Endothelial cell of umbilical vein (primary cell): ENCODE results near the gene GJB4. TPM values are rescaled to one million over a fixed set of nuclear protein-coding genes. Genes with fewer than 3 reads are reported as not detected.

Experiments
- BruUV-seq: library from RNA; stranded (reverse); fragments of 400-500 nt; replicated peaks from 2 replicates; lab custom pipeline; 2021; lab: Mats Ljungman, UMichigan
- CTCF ChIA-PET: fragments of 300-600, 350-600 bp; sonication (Branson Sonifier 250); formaldehyde crosslinking; loops from one replicate; lab custom pipeline; 2021; ENCODE audit warnings: antibody characterized with exemption, inconsistent platforms; lab: Charles Lee
- POLR2A ChIA-PET: fragments of 300-600, 350-600 bp; sonication (Branson Sonifier 250); formaldehyde crosslinking; loops from one replicate; lab custom pipeline; 2021; ENCODE audit warnings: antibody characterized with exemption, inconsistent platforms; lab: Charles Lee
- DNase-seq: peaks from one replicate; pipeline ENCODE4 v3.0.0-alpha.2; 2011; ENCODE audit warnings: low read depth, low spot score
- FAIRE-seq: peaks from 2 replicates; lab custom pipeline; 2011; peaks lifted over from hg19 to GRCh38; lab: Jason Lieb, UNC
- H2AFZ ChIP-seq: 2 replicates; pipeline ENCODE4 v1.6.0; 2012; ENCODE audit warnings: low read depth, low read length, control low read depth, inconsistent platforms
- H3K27ac ChIP-seq: 2 replicates; pipeline ENCODE4 v1.5.1; 2011; ENCODE audit warnings: low read depth, mild to moderate bottlenecking, control low read depth, low read length, moderate library complexity; ENCODE audit not compliant: insufficient read depth
- H3K27me3 ChIP-seq, 2 experiments: 2 replicates each; pipeline versions ENCODE4 v1.6.0 to v1.6.1; 2011; ENCODE audit warnings: low read length in 2 of 2, mixed read lengths in 1 of 2; ENCODE audit not compliant: control insufficient read depth in 2 of 2, insufficient read depth in 2 of 2
- H3K36me3 ChIP-seq, 2 experiments: 2 replicates in 1 of 2; 3 replicates in 1 of 2; pipeline ENCODE4 v1.5.1; 2011; ENCODE audit warnings: low read length in 2 of 2, mild to moderate bottlenecking in 1 of 2, moderate library complexity in 1 of 2; ENCODE audit not compliant: control insufficient read depth in 2 of 2, insufficient read depth in 2 of 2; ENCODE audit errors: extremely low read depth in 1 of 2
- H3K4me1 ChIP-seq: 3 replicates; pipeline ENCODE4 v1.5.1; 2011; ENCODE audit warnings: mild to moderate bottlenecking, low read length; ENCODE audit not compliant: control insufficient read depth, insufficient read depth; ENCODE audit errors: extremely low read depth
- H3K4me2 ChIP-seq: 2 replicates; pipeline ENCODE4 v1.6.1; 2011; ENCODE audit warnings: low read length, control low read depth, mixed read lengths; ENCODE audit not compliant: insufficient read depth
- H3K4me3 ChIP-seq, 3 experiments: fragments of 200-600 bp in 1 of 3; sonication (generic), shearing (Covaris generic) in 1 of 3; replicated peaks in 1 of 3; 2 replicates each; pipeline ENCODE4 v1.5.1; 2011 to 2016; ENCODE audit warnings: control low read depth in 3 of 3, low read length in 3 of 3, mild to moderate bottlenecking in 2 of 3, inconsistent platforms in 1 of 3, low read depth in 1 of 3, moderate library complexity in 1 of 3; ENCODE audit not compliant: insufficient read depth in 1 of 3
- H3K79me2 ChIP-seq: 2 replicates; pipeline ENCODE4 v1.6.0; 2012; ENCODE audit warnings: low read length, inconsistent platforms; ENCODE audit not compliant: control insufficient read depth, insufficient read depth
- H3K9ac ChIP-seq: replicated peaks from 2 replicates; pipeline ENCODE3; 2011; ENCODE audit warnings: low read length, control low read depth; ENCODE audit not compliant: insufficient read depth; ENCODE audit errors: extremely low read depth
- H3K9me1 ChIP-seq: replicated peaks from 3 replicates; pipeline ENCODE4 v1.6.0; 2011; ENCODE audit warnings: mild to moderate bottlenecking, low read length; ENCODE audit not compliant: control insufficient read depth, insufficient read depth; ENCODE audit errors: extremely low read depth
- H3K9me3 ChIP-seq: replicated peaks from 2 replicates; pipeline ENCODE4 v1.5.1; 2012; ENCODE audit warnings: low read length, inconsistent platforms; ENCODE audit not compliant: control insufficient read depth, insufficient read depth
- H4K20me1 ChIP-seq: replicated peaks from 2 replicates; pipeline ENCODE3; 2011; ENCODE audit warnings: mild to moderate bottlenecking, low read length; ENCODE audit not compliant: control insufficient read depth, insufficient read depth; ENCODE audit errors: extremely low read depth
- EZH2 ChIP-seq: IDR thresholded peaks from 2 replicates; pipeline ENCODE4 v1.6.1; 2012; ENCODE audit warnings: borderline replicate concordance, low read depth, mild to moderate bottlenecking, moderate library complexity, low read length, inconsistent platforms; ENCODE audit not compliant: severe bottlenecking
- FOS ChIP-seq: IDR thresholded peaks from 2 replicates; pipeline ENCODE4 v1.6.1; 2011; ENCODE audit warnings: mild to moderate bottlenecking, low read length, moderate library complexity, borderline replicate concordance; ENCODE audit not compliant: insufficient read depth
- GATA2 ChIP-seq: IDR thresholded peaks from 2 replicates; pipeline ENCODE4 v1.7.0; 2011; ENCODE audit warnings: low read depth, mild to moderate bottlenecking, moderate library complexity, mixed read lengths, low read length; ENCODE audit not compliant: insufficient read length, insufficient read depth
- JUN ChIP-seq: IDR thresholded peaks from 2 replicates; pipeline ENCODE4 v1.6.1; 2011; ENCODE audit warnings: borderline replicate concordance, low read depth; ENCODE audit not compliant: insufficient read length, insufficient read depth
- MYC ChIP-seq: IDR thresholded peaks from one replicate; pipeline ENCODE4 v1.6.1; 2011; ENCODE audit warnings: mild to moderate bottlenecking, low read depth, low read length
- POLR2A ChIP-seq: IDR thresholded peaks from 2 replicates; pipeline ENCODE4 v1.6.1; 2012; ENCODE audit warnings: low read depth, mild to moderate bottlenecking, control low read depth, low read length
- POLR2AphosphoS5 ChIP-seq: IDR thresholded peaks from 2 replicates; pipeline ENCODE4 v1.6.1; 2012; ENCODE audit warnings: low read depth, mild to moderate bottlenecking, control low read depth, low read length, moderate library complexity; ENCODE audit not compliant: insufficient read depth
- dilution Hi-C: fragments of 300-500 bp; cut with MboI; formaldehyde crosslinking; loops from one replicate; pipeline ENCODE4 v1.15.0; 2019; ENCODE audit warnings: low sequenced_read_pairs; ENCODE audit not compliant: extremely low pct_ligation_motif_present
- intact Hi-C: fragments of 100-400 bp; cut with micrococcal nuclease; formaldehyde crosslinking; loops from one replicate; pipeline ENCODE4 v1.10.0; 2022
- polyA plus RNA-seq, 4 experiments: library from polyadenylated mRNA; depleted of rRNA in 3 of 4; stranded (reverse) in 3 of 4; unstranded in 1 of 4; fragments of >200 nt; gene quantifications; 2 replicates each; pipeline versions ENCODE4 v1.2.1 to v1.2.3, GENCODE V29; 2011 to 2012; ENCODE audit warnings: missing spikeins in 1 of 4
- total RNA-seq: library from RNA; stranded (reverse); gene quantifications from 2 replicates; pipeline ENCODE4 v1.2.3, GENCODE V29; 2021
- TF ChIP-seq, protein P1 (sequence below), 2 donors: IDR thresholded peaks; 1 replicate in 1 of 2; 2 replicates in 1 of 2; pipeline ENCODE4 v1.5.1; 2011; ENCODE audit warnings: low read length in 2 of 2, mild to moderate bottlenecking in 2 of 2, moderate library complexity in 2 of 2, control low read depth in 1 of 2, inconsistent platforms in 1 of 2, low read depth in 1 of 2; ENCODE audit not compliant: insufficient read depth in 1 of 2; ENCODE audit errors: extremely low read depth in 1 of 2
- TF ChIP-seq, protein P2 (sequence below): IDR thresholded peaks from 2 replicates; pipeline ENCODE4 v1.6.1; 2011; ENCODE audit not compliant: insufficient read depth, insufficient read length

The GJB4 gene
- total and polyA plus RNA-seq, 2 donors (not counting 3 experiments of a cell fraction or from before 2014, with no cell fraction given): not detected

DNA sequence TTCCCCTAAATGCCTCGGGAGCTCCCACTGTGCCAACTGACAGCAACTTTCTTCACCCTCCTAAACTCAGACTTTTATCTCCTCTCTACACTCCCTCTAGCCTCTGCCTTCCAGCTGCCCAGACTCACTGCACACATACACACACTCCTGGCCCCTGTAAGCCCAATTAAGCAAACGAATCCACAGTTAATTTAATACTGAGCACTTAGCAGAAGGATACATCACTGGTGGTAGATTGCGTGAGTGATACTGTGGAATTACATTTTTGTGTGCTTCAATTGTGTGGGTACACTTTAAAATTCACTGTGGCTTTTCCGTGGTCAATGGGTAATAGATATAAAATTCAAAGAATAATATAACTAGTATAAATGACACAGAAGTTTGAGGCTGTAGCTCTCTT lies 38.3 kb upstream of the GJB4 start:
- Histone ChIP-seq H3K4me1 (no peaks in the 10 kb centered on the region), H4K20me1 (no peaks in the 10 kb centered on the region), H3K9me1 (no peaks in the 10 kb centered on the region), H3K9ac (no peak overlapping the region), H3K4me3 (no peak overlapping the region), H3K79me2 (no peaks in the 10 kb centered on the region), H3K9me3 (no peaks in the 10 kb centered on the region), H3K27me3 (no peaks in the 10 kb centered on the region), H3K36me3 (no peaks in the 10 kb centered on the region), H3K27ac (no peak overlapping the region), H3K4me2 (no peak overlapping the region), H2AFZ (no peak overlapping the region)
- POLR2A ChIA-PET: no interaction called here
- TF ChIP-seq EZH2 (no peak), POLR2A (no peak), MYC (no peak), GATA2 (no peak), FOS (no peak), POLR2AphosphoS5 (no peak), JUN (no peak)
- TF ChIP-seq, protein P1, sequence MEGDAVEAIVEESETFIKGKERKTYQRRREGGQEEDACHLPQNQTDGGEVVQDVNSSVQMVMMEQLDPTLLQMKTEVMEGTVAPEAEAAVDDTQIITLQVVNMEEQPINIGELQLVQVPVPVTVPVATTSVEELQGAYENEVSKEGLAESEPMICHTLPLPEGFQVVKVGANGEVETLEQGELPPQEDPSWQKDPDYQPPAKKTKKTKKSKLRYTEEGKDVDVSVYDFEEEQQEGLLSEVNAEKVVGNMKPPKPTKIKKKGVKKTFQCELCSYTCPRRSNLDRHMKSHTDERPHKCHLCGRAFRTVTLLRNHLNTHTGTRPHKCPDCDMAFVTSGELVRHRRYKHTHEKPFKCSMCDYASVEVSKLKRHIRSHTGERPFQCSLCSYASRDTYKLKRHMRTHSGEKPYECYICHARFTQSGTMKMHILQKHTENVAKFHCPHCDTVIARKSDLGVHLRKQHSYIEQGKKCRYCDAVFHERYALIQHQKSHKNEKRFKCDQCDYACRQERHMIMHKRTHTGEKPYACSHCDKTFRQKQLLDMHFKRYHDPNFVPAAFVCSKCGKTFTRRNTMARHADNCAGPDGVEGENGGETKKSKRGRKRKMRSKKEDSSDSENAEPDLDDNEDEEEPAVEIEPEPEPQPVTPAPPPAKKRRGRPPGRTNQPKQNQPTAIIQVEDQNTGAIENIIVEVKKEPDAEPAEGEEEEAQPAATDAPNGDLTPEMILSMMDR (IDR thresholded peaks at IDR 0.05; ENCODE audit: extremely low read depth in 1 of 2, insufficient read depth in 1 of 2, low read depth in 1 of 2, low read length in 2 of 2): no peak
- TF ChIP-seq, protein P2, sequence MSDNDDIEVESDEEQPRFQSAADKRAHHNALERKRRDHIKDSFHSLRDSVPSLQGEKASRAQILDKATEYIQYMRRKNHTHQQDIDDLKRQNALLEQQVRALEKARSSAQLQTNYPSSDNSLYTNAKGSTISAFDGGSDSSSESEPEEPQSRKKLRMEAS: no peak
- DNase-seq: no peak
- CTCF ChIA-PET: no interaction called here
- dilution Hi-C loops: no loop called here
- FAIRE-seq: no peak
- no TSS peak for BruUV-seq
- intact Hi-C loops: no loop called here
